Aortic smooth muscle cell (primary cell): ENCODE data around the gene USP9Y. TPM values are rescaled to one million over a fixed set of nuclear protein-coding genes. Genes with fewer than 3 reads are reported as not detected.

Experiments
- total RNA-seq: library from RNA; depleted of rRNA; stranded (reverse); fragments of >200 nt; gene quantifications from 2 replicates; pipeline ENCODE4 v1.2.3, GENCODE V29; 2014

USP9Y gene
- 14.9 and 21.6 TPM in 2 replicates for total RNA-seq

GRCh38 chrY:12701181-12701695 lies at the start of gene USP9Y:
TSS of gene USP9Y (plus strand) at chrY:12701231. CDS start at chrY:12709448, 8,217 bp downstream.

GRCh38 chrY:12904618-12905516 lies 203.8 kb downstream of the USP9Y start, which contains the start of gene DDX3Y:
TSS of gene DDX3Y (plus strand) at chrY:12904868. CDS start at chrY:12904937, 69 bp downstream.

Other genes starting within 250 kb of the USP9Y start
- gene DDX3Y, start 203.6 kb downstream of the USP9Y start, total RNA-seq: 59.3 and 65.3 TPM in 2 replicates